ENCODE results near the gene DESI2. TPM values are rescaled to one million over a fixed set of nuclear protein-coding genes. Genes with fewer than 3 reads are reported as not detected.

DESI2 gene
- total and polyA plus RNA-seq, 2 experiments from 2014 or later: 31.5 to 48.2 TPM

DNA sequence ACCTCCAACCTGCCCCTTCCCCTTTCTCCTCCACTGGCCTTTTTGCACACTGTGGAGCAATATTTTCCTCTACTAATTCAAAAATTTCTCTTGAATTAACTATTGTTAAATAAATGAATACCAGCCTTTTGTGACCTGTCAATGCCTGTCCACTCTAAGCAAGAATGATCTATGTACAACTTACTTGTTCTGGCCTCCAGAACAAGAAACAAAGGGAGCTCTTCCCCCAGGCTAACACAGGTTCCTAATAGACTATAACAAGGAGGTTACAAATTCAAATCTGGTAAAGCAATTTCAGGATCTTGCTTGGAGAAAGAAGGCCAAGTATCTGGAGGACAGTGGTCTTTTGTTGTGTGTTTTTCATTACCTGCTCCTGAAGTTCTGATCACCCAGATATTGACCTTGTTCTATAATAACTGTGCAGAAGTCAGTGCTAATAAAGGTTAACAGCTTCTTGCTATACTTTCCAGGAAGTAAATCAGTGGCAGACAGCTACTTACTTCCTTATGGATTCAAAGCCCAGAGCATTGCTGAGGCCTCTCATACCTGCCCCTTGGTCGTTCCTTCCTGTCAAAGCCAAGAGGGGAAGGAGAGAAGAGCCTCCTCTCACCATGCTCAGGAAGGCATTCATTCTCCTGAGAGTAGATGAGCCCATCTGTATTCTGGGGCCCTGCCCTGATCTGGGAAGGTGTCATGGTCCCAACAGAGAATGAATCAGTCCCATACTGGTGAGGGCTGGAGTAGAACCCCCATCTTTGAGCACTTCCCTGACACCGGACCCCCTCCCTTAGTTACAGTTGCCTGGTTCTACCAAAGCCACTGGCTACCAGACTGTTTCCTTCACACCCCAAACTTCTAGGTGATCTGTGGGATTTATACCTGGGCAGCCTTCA, 56.8 kb downstream of the DESI2 start:
- Histone ChIP-seq H3K4me2 (no peak overlapping the region), H4K20me1 (ENCODE audit: insufficient read depth, poor library complexity, severe bottlenecking) (no peaks in the 10 kb centered on the region), H3K79me2 (no peaks in the 10 kb centered on the region), H3K4me3 (no peak overlapping the region), H3K36me3 (replicated peaks; ENCODE audit: insufficient read depth, low read depth) (no peaks in the 10 kb centered on the region), H3K27ac (no peak overlapping the region), H3K9me3 (ENCODE audit: low read depth) (no peaks in the 10 kb centered on the region), H3K27me3 (no peaks in the 10 kb centered on the region), H3K9me2 (replicated peaks; ENCODE audit: insufficient read depth) (no peaks in the 10 kb centered on the region), H3K4me1 (ENCODE audit: insufficient read depth) (no peaks in the 10 kb centered on the region), H2AFZ (no peak overlapping the region)
- 42% methylated on average over 2 of the region's 2 CpGs for WGBS (ENCODE audit: low lambda C conversion rate, missing lambda C conversion rate)
- no peak for DNase-seq (ENCODE audit: low spot score)
- TF ChIP-seq, protein P1, sequence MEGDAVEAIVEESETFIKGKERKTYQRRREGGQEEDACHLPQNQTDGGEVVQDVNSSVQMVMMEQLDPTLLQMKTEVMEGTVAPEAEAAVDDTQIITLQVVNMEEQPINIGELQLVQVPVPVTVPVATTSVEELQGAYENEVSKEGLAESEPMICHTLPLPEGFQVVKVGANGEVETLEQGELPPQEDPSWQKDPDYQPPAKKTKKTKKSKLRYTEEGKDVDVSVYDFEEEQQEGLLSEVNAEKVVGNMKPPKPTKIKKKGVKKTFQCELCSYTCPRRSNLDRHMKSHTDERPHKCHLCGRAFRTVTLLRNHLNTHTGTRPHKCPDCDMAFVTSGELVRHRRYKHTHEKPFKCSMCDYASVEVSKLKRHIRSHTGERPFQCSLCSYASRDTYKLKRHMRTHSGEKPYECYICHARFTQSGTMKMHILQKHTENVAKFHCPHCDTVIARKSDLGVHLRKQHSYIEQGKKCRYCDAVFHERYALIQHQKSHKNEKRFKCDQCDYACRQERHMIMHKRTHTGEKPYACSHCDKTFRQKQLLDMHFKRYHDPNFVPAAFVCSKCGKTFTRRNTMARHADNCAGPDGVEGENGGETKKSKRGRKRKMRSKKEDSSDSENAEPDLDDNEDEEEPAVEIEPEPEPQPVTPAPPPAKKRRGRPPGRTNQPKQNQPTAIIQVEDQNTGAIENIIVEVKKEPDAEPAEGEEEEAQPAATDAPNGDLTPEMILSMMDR (IDR thresholded peaks at IDR 0.05; ENCODE audit: poor library complexity): no peak
- TF ChIP-seq EZH2 (IDR thresholded peaks at IDR 0.05; ENCODE audit: borderline replicate concordance) (no peak), EZH2phosphoT487 (IDR thresholded peaks at IDR 0.05; ENCODE audit: low read depth, severe bottlenecking, unreplicated experiment) (no peak)

DNA sequence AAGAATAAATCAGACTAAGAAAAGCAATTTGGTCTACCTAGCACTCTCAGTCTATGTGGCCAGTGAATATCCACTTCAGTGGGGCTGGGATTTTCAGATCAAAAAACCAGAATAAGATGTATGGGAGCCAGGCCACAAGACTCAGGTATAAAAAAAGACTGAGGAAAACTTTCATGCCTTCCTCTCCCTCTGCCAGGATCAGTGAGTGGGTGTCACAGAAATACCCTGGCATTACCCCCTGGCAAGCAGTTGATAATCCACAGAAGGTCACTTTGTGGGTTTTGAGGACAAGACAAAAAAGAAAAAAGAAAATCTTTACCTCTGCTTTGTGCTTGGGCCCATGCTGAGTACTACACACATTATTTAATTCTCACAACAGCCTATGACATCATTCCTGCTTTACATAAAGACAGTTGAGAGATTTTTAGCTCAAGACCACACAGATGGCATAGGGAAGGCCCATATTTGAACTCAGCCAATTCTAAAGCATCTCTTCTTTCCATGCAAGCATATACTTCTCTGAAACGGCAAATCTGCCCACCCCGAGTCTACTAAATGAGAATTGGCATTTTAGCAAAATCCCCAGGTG, 57.6 kb downstream of the DESI2 start:
- Histone ChIP-seq H3K9me3 (ENCODE audit: low read depth) (no peaks in the 10 kb centered on the region), H3K4me2 (no peak overlapping the region), H4K20me1 (ENCODE audit: insufficient read depth, poor library complexity, severe bottlenecking) (no peaks in the 10 kb centered on the region), H3K27me3 (no peaks in the 10 kb centered on the region), H3K4me1 (ENCODE audit: insufficient read depth) (no peaks in the 10 kb centered on the region), H3K36me3 (replicated peaks; ENCODE audit: insufficient read depth, low read depth) (no peaks in the 10 kb centered on the region), H3K27ac (no peak overlapping the region), H3K9me2 (replicated peaks; ENCODE audit: insufficient read depth) (no peaks in the 10 kb centered on the region), H3K79me2 (no peaks in the 10 kb centered on the region), H2AFZ (no peak overlapping the region), H3K4me3 (no peak overlapping the region)
- TF ChIP-seq, protein P1 (IDR thresholded peaks at IDR 0.05; ENCODE audit: poor library complexity): no peak
- 98% methylated on average over 2 of the region's 2 CpGs for WGBS (ENCODE audit: low lambda C conversion rate, missing lambda C conversion rate)
- no peak for DNase-seq (ENCODE audit: low spot score)

DNA sequence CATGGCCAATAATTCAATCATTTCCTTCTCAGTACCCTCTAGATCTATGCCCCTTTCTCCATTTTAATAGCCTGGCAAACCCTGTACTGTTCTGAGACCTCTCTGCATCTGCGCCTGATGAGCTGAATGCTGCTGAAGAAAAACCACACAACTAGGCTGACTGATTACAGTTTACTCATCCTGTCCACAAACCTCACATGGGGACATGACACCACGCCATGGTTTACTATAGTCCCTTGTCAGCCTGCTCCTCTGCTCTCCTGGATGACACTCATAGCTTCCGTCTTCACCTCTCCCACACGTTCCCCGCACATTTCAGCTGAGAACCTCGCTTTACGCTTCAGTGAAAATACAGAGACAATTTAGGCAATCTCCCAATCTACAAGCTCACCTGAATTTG, 59.7 kb downstream of the DESI2 start:
- Histone ChIP-seq H3K4me3 (no peak overlapping the region), H3K36me3 (replicated peaks; ENCODE audit: insufficient read depth, low read depth) (no peaks in the 10 kb centered on the region), H3K9me3 (ENCODE audit: low read depth) (no peaks in the 10 kb centered on the region), H3K9me2 (replicated peaks; ENCODE audit: insufficient read depth) (no peaks in the 10 kb centered on the region), H3K79me2 (no peaks in the 10 kb centered on the region), H3K4me2 (no peak overlapping the region), H4K20me1 (ENCODE audit: insufficient read depth, poor library complexity, severe bottlenecking) (no peaks in the 10 kb centered on the region), H3K27ac (no peak overlapping the region), H3K4me1 (ENCODE audit: insufficient read depth) (no peaks in the 10 kb centered on the region), H2AFZ (no peak overlapping the region), H3K27me3 (no peaks in the 10 kb centered on the region)
- no peak for TF ChIP-seq EZH2phosphoT487 (IDR thresholded peaks at IDR 0.05; ENCODE audit: low read depth, severe bottlenecking, unreplicated experiment)
- WGBS (ENCODE audit: low lambda C conversion rate, missing lambda C conversion rate): over 99% methylated on average over 7 of the region's 7 CpGs
- DNase-seq (ENCODE audit: low spot score): no peak

- Histone ChIP-seq H3K79me2 (no peaks in the 10 kb centered on the region), H4K20me1 (ENCODE audit: insufficient read depth, poor library complexity, severe bottlenecking) (no peaks in the 10 kb centered on the region), H3K9me3 (ENCODE audit: low read depth) (no peaks in the 10 kb centered on the region), H3K4me1 (ENCODE audit: insufficient read depth) (no peaks in the 10 kb centered on the region), H3K4me3 (no peak overlapping the region), H3K27ac (no peak overlapping the region), H3K36me3 (replicated peaks; ENCODE audit: insufficient read depth, low read depth) (no peaks in the 10 kb centered on the region), H2AFZ (no peak overlapping the region), H3K27me3 (no peaks in the 10 kb centered on the region), H3K9me2 (replicated peaks; ENCODE audit: insufficient read depth) (no peaks in the 10 kb centered on the region), H3K4me2 (no peak overlapping the region)
- 95% methylated on average over 8 of the region's 8 CpGs for WGBS (ENCODE audit: low lambda C conversion rate, missing lambda C conversion rate)
- TF ChIP-seq, protein P1 (IDR thresholded peaks at IDR 0.05; ENCODE audit: poor library complexity): no peak
- TF ChIP-seq EZH2 (IDR thresholded peaks at IDR 0.05; ENCODE audit: borderline replicate concordance): no peak
- TF ChIP-seq EZH2phosphoT487 (IDR thresholded peaks at IDR 0.05; ENCODE audit: low read depth, severe bottlenecking, unreplicated experiment): no peak
- DNase-seq (ENCODE audit: low spot score): no peak
Observed at GRCh38 chr1:244713332-244713731, 60.4 kb downstream of the DESI2 start.

Data from hepatocyte (in vitro differentiated cells).